ENCODE measurements around the gene MAGI2. TPM values are rescaled to one million over a fixed set of nuclear protein-coding genes. Genes with fewer than 3 reads are reported as not detected.

The MAGI2 gene
- total and polyA plus RNA-seq, 2 experiments from 2014 or later: 16.8 to 24.7 TPM

DNA sequence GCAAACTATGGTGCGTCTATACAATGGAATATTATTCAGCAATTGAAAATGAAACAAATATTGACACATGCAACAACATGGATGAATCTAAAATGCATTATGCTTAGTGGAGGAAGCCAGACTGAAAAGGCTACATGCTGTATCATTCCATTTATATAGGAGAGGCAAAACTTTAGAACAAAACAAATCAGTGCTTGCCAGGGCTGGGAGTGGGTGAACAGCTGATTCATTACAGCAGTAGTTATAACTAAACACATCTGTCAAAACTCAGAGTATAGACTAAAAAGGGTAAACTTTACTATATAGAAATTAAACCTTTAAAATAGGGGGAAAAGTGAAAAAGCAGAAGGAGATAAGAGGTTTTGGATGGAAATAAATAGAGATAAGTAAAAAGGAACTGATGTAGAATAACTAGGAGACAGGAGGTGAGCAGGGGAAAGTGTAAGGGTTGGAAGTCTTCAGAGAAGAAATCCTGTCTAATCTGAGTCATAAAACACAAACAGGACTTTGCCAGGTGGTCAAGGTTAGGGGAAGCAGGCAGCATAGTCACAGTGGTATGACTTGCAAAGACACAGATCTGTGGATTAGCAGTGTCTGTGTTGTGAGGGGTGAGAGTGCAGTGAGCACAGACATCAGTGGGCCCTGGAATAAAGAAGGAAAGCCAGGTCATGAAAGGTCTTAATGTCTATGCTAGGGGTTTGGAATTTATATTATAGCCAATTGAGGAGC lies 1305.1 kb downstream of the MAGI2 start:
- H3K9me3 ChIP-seq (ENCODE audit: low read depth): no peaks in the 10 kb centered on the region
- TF ChIP-seq, protein P1, sequence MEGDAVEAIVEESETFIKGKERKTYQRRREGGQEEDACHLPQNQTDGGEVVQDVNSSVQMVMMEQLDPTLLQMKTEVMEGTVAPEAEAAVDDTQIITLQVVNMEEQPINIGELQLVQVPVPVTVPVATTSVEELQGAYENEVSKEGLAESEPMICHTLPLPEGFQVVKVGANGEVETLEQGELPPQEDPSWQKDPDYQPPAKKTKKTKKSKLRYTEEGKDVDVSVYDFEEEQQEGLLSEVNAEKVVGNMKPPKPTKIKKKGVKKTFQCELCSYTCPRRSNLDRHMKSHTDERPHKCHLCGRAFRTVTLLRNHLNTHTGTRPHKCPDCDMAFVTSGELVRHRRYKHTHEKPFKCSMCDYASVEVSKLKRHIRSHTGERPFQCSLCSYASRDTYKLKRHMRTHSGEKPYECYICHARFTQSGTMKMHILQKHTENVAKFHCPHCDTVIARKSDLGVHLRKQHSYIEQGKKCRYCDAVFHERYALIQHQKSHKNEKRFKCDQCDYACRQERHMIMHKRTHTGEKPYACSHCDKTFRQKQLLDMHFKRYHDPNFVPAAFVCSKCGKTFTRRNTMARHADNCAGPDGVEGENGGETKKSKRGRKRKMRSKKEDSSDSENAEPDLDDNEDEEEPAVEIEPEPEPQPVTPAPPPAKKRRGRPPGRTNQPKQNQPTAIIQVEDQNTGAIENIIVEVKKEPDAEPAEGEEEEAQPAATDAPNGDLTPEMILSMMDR (IDR thresholded peaks at IDR 0.05; ENCODE audit: low read depth, low read length): no peak
- DNase-seq (ENCODE audit: low read depth in 1 of 2, low spot score in 1 of 2): no peak
- H3K4me1 ChIP-seq (ENCODE audit: low read depth): peaks cover 9% of the 10 kb centered on the region
- H3K27me3 ChIP-seq: no peaks in the 10 kb centered on the region
- no peaks in the 10 kb centered on the region for H3K36me3 ChIP-seq
- no peak overlapping the region for H3K4me3 ChIP-seq
- H3K27ac ChIP-seq: no peak overlapping the region

GRCh38 chr7:78146546-78146945 lies 1306.9 kb downstream of the MAGI2 start:
- Histone ChIP-seq H3K9me3 (ENCODE audit: low read depth) (no peaks in the 10 kb centered on the region), H3K27ac (no peak overlapping the region), H3K4me1 (ENCODE audit: low read depth) (peaks cover 9% of the 10 kb centered on the region), H3K27me3 (no peaks in the 10 kb centered on the region), H3K4me3 (no peak overlapping the region), H3K36me3 (no peaks in the 10 kb centered on the region)
- TF ChIP-seq, protein P1 (IDR thresholded peaks at IDR 0.05; ENCODE audit: low read depth, low read length): no peak
- no peak for DNase-seq (ENCODE audit: low read depth in 1 of 2, low spot score in 1 of 2)

- no peak for DNase-seq (ENCODE audit: low read depth in 1 of 2, low spot score in 1 of 2)
- Histone ChIP-seq H3K9me3 (ENCODE audit: low read depth) (no peaks in the 10 kb centered on the region), H3K36me3 (no peaks in the 10 kb centered on the region), H3K4me1 (ENCODE audit: low read depth) (peaks cover 18% of the 10 kb centered on the region), H3K4me3 (no peak overlapping the region), H3K27ac (no peak overlapping the region), H3K27me3 (no peaks in the 10 kb centered on the region)
- TF ChIP-seq, protein P1 (IDR thresholded peaks at IDR 0.05; ENCODE audit: low read depth, low read length): no peak
Observed at GRCh38 chr7:78143661-78144060, 1309.8 kb downstream of the MAGI2 start.

DNA sequence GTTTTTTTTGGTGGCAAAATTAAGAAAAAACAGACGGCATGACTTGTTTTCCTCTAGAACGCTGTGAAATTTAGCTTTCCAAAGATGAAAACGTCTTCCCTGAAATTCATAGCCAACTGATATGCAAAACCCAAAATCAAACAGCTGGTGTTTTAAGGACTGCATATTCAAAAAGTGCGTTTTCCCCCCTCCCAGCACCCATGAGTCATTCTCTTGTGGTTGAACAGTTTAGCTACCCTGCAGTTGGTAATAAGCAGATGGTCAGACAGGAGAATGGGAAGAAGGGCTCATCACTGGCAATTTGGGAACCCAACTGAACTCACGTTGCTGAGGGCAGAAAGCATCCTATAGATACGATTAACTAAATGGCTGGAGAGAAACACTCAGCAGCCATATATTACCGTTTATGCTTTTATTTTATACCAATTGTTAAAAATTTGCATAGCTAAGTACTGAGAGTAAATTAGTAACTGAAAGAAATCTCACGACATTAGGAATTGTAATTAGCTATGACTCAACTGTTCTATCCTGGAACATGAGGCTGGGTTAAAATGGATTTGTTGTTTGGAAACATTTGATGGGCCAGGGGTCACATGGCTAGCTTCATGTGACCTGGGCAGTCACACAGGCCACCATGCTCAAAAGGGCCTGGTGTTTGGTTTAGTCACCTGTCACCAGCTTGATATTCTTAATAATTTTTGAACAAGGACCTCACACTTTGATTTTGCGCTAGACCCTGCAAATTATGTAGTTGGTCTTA lies 1311.8 kb downstream of the MAGI2 start:
- TF ChIP-seq, protein P1 (IDR thresholded peaks at IDR 0.05; ENCODE audit: low read depth, low read length): no peak
- H3K9me3 ChIP-seq (ENCODE audit: low read depth): no peaks in the 10 kb centered on the region
- no peak overlapping the region for H3K27ac ChIP-seq
- no peak overlapping the region for H3K4me3 ChIP-seq
- H3K27me3 ChIP-seq: no peaks in the 10 kb centered on the region
- H3K36me3 ChIP-seq: no peaks in the 10 kb centered on the region
- DNase-seq (ENCODE audit: low read depth in 1 of 2, low spot score in 1 of 2): peak in 1 of 2 donors; percentile 50
- peaks cover 17% of the 10 kb centered on the region for H3K4me1 ChIP-seq (ENCODE audit: low read depth)

- Histone ChIP-seq H3K4me1 (ENCODE audit: low read depth) (peaks cover 10% of the 10 kb centered on the region), H3K27ac (no peak overlapping the region), H3K4me3 (no peak overlapping the region), H3K27me3 (no peaks in the 10 kb centered on the region), H3K36me3 (no peaks in the 10 kb centered on the region), H3K9me3 (ENCODE audit: low read depth) (no peaks in the 10 kb centered on the region)
- TF ChIP-seq, protein P1 (IDR thresholded peaks at IDR 0.05; ENCODE audit: low read depth, low read length): no peak
- DNase-seq (ENCODE audit: low read depth in 1 of 2, low spot score in 1 of 2): no peak
Observed at GRCh38 chr7:78140109-78140508, 1313.4 kb downstream of the MAGI2 start.

Measured in cardiac muscle cell (in vitro differentiated cells and primary cell).